Neural progenitor cell (in vitro differentiated cells): Measurements from ENCODE around the gene ZC3H12D. TPM values are rescaled to one million over a fixed set of nuclear protein-coding genes. Genes with fewer than 3 reads are reported as not detected.
"Not testable (repeated sequence)": the region's sequence is repeated elsewhere in the genome, so short reads cannot be mapped to it uniquely, and the experiment has no call there.

Source experiments
- DNase-seq: peaks from one replicate; pipeline ENCODE4 v3.0.0-alpha.2; 2016; ENCODE audit warnings: low spot score
- H2AFZ ChIP-seq: fragments of 200-600 bp; sonication (generic); replicated peaks from 2 replicates; pipeline ENCODE4 v1.6.1; 2016; ENCODE audit warnings: antibody characterized with exemption
- H3F3A ChIP-seq: fragments of 200-600 bp; sonication (generic); 2 replicates; pipeline ENCODE4 v1.6.1; 2016; ENCODE audit warnings: antibody characterized with exemption, low read depth
- H3K27ac ChIP-seq: fragments of 200-600 bp; sonication (generic); 2 replicates; pipeline ENCODE4 v1.5.1; 2016; ENCODE audit warnings: mild to moderate bottlenecking
- H3K27me3 ChIP-seq: fragments of 200-600 bp; sonication (generic); 2 replicates; pipeline ENCODE4 v1.6.1; 2016; ENCODE audit warnings: mild to moderate bottlenecking, moderate library complexity
- H3K36me3 ChIP-seq: fragments of 200-600 bp; sonication (generic); 2 replicates; pipeline ENCODE4 v1.5.1; 2016
- H3K4me1 ChIP-seq: fragments of 200-600 bp; sonication (generic); 2 replicates; pipeline ENCODE4 v1.6.1; 2016; ENCODE audit warnings: mixed run types
- H3K4me2 ChIP-seq: fragments of 200-600 bp; sonication (generic); 2 replicates; pipeline ENCODE4 v1.6.1; 2016
- H3K4me3 ChIP-seq: fragments of 200-600 bp; sonication (generic); 2 replicates; pipeline ENCODE4 v1.5.1; 2016
- H3K79me2 ChIP-seq: fragments of 200-600 bp; sonication (generic); 2 replicates; pipeline ENCODE4 v1.6.1; 2016; ENCODE audit warnings: low read depth
- H3K9ac ChIP-seq: fragments of 200-600 bp; sonication (generic); 2 replicates; pipeline ENCODE4 v1.6.1; 2016
- H3K9me3 ChIP-seq: fragments of 200-600 bp; sonication (generic); 2 replicates; pipeline ENCODE4 v1.5.1; 2016; ENCODE audit warnings: low read depth
- H4K20me1 ChIP-seq: fragments of 200-600 bp; sonication (generic); 2 replicates; pipeline ENCODE4 v1.6.1; 2016; ENCODE audit warnings: low read depth
- H3K27ac Mint-ChIP-seq: 3 replicates; pipeline ENCODE4 v1.8.0; 2021; ENCODE audit warnings: mixed read lengths
- H3K27me3 Mint-ChIP-seq: 2 replicates; pipeline ENCODE4 v1.8.0; 2022; ENCODE audit warnings: low read depth, mild to moderate bottlenecking, inconsistent platforms, moderate library complexity, mixed read lengths; ENCODE audit not compliant: insufficient read depth
- H3K36me3 Mint-ChIP-seq: 3 replicates; pipeline ENCODE4 v1.8.0; 2021; ENCODE audit warnings: mixed read lengths
- H3K4me1 Mint-ChIP-seq: 3 replicates; pipeline ENCODE4 v1.8.0; 2021; ENCODE audit warnings: mixed read lengths
- H3K4me3 Mint-ChIP-seq: 3 replicates; pipeline ENCODE4 v1.8.0; 2021; ENCODE audit warnings: mild to moderate bottlenecking, moderate library complexity, mixed read lengths
- H3K9me3 Mint-ChIP-seq: 3 replicates; pipeline ENCODE4 v1.8.0; 2020; ENCODE audit warnings: mixed read lengths
- EZH2 ChIP-seq: fragments of 200-600 bp; sonication (generic); IDR thresholded peaks from 2 replicates; pipeline ENCODE4 v1.6.1; 2017; ENCODE audit warnings: antibody characterized with exemption, mild to moderate bottlenecking, moderate library complexity
- EZH2phosphoT487 ChIP-seq: fragments of 200-600 bp; sonication (generic); IDR thresholded peaks from 2 replicates; pipeline ENCODE4 v1.6.1; 2017; ENCODE audit warnings: antibody characterized with exemption
- total RNA-seq: library from RNA; depleted of rRNA; stranded (reverse); fragments of >200 nt; gene quantifications from 2 replicates; pipeline ENCODE4 v1.2.3, GENCODE V29; 2015; ENCODE audit warnings: low replicate concordance
- TF ChIP-seq, protein P1 (sequence below): fragments of 200-600 bp; sonication (generic); IDR thresholded peaks from 2 replicates; pipeline ENCODE4 v1.5.1; 2017; ENCODE audit warnings: antibody characterized with exemption, mild to moderate bottlenecking

Gene ZC3H12D
- total RNA-seq, 1 donor from 2014 or later = not detected

DNA sequence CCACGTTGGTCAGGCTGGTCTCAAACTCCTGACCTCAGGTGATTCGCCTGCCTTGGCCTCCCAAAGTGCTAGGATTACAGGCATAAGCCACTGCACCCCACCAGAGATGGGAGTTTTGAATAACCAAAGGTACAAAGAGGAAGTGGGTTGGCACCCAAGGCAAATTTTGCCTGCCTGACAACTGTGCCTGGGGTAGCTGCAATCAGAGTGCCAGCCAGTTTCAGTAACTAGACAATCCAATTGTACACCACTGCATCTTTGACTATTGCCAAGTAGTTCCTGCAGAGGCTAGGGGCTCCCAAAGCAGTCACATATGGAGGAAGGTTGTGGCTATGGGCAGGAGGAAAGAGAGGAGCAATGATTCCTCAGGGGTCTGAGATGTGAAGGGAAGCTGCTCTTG lies 16.6 kb downstream of the ZC3H12D start:
- Histone ChIP-seq H3K9me3 (no peaks in the 10 kb centered on the region), H2AFZ (no peak overlapping the region), H3K36me3 (no peaks in the 10 kb centered on the region), H3K9ac (no peak overlapping the region), H3K4me1 (peaks cover 4% of the 10 kb centered on the region), H3K4me3 (no peak overlapping the region), H3K4me2 (no peak overlapping the region), H3K27me3 (no peaks in the 10 kb centered on the region), H3F3A (no peaks in the 10 kb centered on the region), H3K27ac (no peak overlapping the region), H3K79me2 (no peaks in the 10 kb centered on the region), H4K20me1 (no peaks in the 10 kb centered on the region)
- no peak for DNase-seq
- peak overlapping the region; percentile 50 for H3K27ac Mint-ChIP-seq
- TF ChIP-seq EZH2phosphoT487 = no peak
- TF ChIP-seq, protein P1, sequence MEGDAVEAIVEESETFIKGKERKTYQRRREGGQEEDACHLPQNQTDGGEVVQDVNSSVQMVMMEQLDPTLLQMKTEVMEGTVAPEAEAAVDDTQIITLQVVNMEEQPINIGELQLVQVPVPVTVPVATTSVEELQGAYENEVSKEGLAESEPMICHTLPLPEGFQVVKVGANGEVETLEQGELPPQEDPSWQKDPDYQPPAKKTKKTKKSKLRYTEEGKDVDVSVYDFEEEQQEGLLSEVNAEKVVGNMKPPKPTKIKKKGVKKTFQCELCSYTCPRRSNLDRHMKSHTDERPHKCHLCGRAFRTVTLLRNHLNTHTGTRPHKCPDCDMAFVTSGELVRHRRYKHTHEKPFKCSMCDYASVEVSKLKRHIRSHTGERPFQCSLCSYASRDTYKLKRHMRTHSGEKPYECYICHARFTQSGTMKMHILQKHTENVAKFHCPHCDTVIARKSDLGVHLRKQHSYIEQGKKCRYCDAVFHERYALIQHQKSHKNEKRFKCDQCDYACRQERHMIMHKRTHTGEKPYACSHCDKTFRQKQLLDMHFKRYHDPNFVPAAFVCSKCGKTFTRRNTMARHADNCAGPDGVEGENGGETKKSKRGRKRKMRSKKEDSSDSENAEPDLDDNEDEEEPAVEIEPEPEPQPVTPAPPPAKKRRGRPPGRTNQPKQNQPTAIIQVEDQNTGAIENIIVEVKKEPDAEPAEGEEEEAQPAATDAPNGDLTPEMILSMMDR = no peak
- H3K27me3 Mint-ChIP-seq = peaks cover 4% of the 10 kb centered on the region
- H3K4me3 Mint-ChIP-seq = no peak overlapping the region
- H3K4me1 Mint-ChIP-seq = peaks cover 5% of the 10 kb centered on the region
- H3K36me3 Mint-ChIP-seq = no peaks in the 10 kb centered on the region
- no peaks in the 10 kb centered on the region for H3K9me3 Mint-ChIP-seq

DNA sequence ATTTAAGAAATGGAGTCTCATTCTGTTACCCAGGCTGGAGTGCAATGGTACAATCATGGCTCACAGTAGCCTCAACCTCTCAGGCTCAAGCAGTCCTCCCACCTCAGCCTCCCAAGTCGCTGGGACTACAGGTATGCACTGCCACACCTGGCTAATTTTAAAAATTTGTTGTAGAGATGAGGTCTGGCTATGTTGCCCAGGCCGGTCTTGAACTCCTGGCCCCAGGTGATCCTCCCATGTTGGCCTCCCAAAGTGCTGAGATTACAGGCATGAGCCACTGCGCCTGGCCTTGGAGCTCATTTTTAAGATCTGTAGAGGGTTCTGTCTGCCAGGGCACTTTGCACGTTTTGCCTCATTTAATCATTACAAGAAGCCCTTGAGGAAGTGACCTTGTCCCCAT lies 17.5 kb downstream of the ZC3H12D start:
- Histone ChIP-seq H3K9ac (no peak overlapping the region), H3K79me2 (no peaks in the 10 kb centered on the region), H3K36me3 (no peaks in the 10 kb centered on the region), H3K4me2 (no peak overlapping the region), H3K4me1 (no peaks in the 10 kb centered on the region), H2AFZ (no peak overlapping the region), H3F3A (no peaks in the 10 kb centered on the region), H3K27ac (no peak overlapping the region), H3K27me3 (no peaks in the 10 kb centered on the region), H3K9me3 (no peaks in the 10 kb centered on the region), H3K4me3 (no peak overlapping the region), H4K20me1 (no peaks in the 10 kb centered on the region)
- Mint-ChIP-seq H3K27ac (no peak overlapping the region), H3K4me3 (no peak overlapping the region), H3K27me3 (peaks cover 4% of the 10 kb centered on the region), H3K36me3 (no peaks in the 10 kb centered on the region), H3K4me1 (peaks cover 2% of the 10 kb centered on the region), H3K9me3 (no peaks in the 10 kb centered on the region)
- DNase-seq = no peak
- TF ChIP-seq EZH2 = no peak

DNA sequence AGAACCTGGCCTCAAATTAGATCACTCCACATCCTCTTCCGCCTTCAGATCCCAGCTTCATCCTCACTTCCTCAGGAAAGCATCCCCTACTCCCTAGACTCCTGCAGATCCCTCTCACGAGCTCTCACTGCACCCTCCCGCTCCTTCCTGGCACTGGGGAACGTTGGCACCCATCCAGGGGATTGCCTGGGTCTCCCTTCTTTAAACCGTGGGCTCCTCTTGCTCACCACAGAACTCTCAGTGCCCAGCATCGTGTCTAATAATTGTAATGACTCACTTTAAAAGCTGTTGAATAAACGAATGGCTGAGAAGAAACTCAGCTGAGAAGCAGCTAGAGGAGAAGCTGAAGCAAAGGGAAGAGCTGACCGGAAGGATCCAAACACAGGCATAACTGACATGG lies 20.4 kb downstream of the ZC3H12D start:
- H3K4me3 Mint-ChIP-seq = no peak overlapping the region
- no peaks in the 10 kb centered on the region for H3K9me3 Mint-ChIP-seq
- Histone ChIP-seq H3K9me3 (no peaks in the 10 kb centered on the region), H3K4me1 (no peaks in the 10 kb centered on the region), H4K20me1 (no peaks in the 10 kb centered on the region), H3K4me3 (no peak overlapping the region), H3K9ac (no peak overlapping the region), H3K79me2 (no peaks in the 10 kb centered on the region), H3F3A (no peaks in the 10 kb centered on the region), H3K4me2 (no peak overlapping the region), H3K27me3 (no peaks in the 10 kb centered on the region), H2AFZ (no peak overlapping the region), H3K27ac (no peak overlapping the region), H3K36me3 (no peaks in the 10 kb centered on the region)
- H3K27ac Mint-ChIP-seq = peak overlapping the region; percentile 51
- peaks cover 2% of the 10 kb centered on the region for H3K27me3 Mint-ChIP-seq
- H3K4me1 Mint-ChIP-seq = no peaks in the 10 kb centered on the region
- TF ChIP-seq EZH2phosphoT487 = no peak
- TF ChIP-seq, protein P1 = no peak
- TF ChIP-seq EZH2 = no peak
- no peaks in the 10 kb centered on the region for H3K36me3 Mint-ChIP-seq
- no peak for DNase-seq

DNA sequence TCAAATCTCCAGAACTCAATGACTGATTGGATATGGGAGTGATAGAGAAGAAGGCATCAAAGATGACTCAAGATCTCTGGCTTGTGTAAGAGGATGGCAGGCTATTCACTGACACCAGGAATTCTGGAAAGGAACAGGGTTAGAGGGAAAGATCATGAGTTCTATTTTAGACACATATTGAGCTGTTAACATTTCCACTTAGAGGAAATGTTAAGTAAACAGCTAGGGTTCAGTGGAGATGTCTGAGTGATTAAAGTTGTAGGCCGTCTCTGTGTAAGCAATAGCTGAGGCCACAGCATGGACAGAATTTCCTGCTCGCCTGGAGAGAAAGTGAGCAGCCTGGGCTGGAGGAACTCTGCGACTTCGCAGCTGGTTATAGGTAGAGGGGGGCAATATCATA lies 21.0 kb downstream of the ZC3H12D start:
- Mint-ChIP-seq H3K27ac (peak overlapping the region; percentile 10), H3K36me3 (no peaks in the 10 kb centered on the region), H3K4me1 (no peaks in the 10 kb centered on the region), H3K9me3 (no peaks in the 10 kb centered on the region), H3K27me3 (peaks cover 2% of the 10 kb centered on the region), H3K4me3 (no peak overlapping the region)
- TF ChIP-seq EZH2 = no peak
- H3K9me3 ChIP-seq = no peaks in the 10 kb centered on the region
- H4K20me1 ChIP-seq = no peaks in the 10 kb centered on the region
- H3K27me3 ChIP-seq = no peaks in the 10 kb centered on the region
- no peak overlapping the region for H3K4me3 ChIP-seq
- H3K36me3 ChIP-seq = no peaks in the 10 kb centered on the region
- H3K4me2 ChIP-seq = no peak overlapping the region
- H3K4me1 ChIP-seq = no peaks in the 10 kb centered on the region
- H3K27ac ChIP-seq = no peak overlapping the region
- no peak overlapping the region for H3K9ac ChIP-seq
- no peaks in the 10 kb centered on the region for H3F3A ChIP-seq
- no peaks in the 10 kb centered on the region for H3K79me2 ChIP-seq
- H2AFZ ChIP-seq = no peak overlapping the region
- DNase-seq = no peak

DNA sequence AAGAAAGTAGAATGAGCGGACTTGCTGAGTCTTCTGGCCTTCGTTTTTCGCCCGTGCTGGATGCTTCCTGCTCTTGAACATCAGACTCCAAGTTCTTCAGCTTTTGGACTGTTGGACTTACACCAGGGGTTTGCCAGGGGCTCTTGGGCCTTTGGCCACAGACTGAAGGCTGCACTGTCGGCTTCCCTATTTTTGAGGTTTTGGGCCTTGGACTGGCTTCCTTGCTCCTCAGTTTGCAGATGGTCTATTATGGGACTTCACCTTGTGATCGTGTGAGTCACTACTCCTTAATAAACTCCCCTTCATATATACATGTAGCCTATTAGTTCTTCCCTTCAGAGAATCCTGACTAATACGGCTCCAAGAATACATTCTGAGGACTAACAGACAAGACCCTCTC lies 22.1 kb downstream of the ZC3H12D start:
- not testable (repeated sequence) for H3K9me3 ChIP-seq, H3K27me3 ChIP-seq, H3K79me2 ChIP-seq, H3K9me3 Mint-ChIP-seq, H3K4me3 Mint-ChIP-seq, H3K9ac ChIP-seq, H2AFZ ChIP-seq, H3K4me1 Mint-ChIP-seq, H3K27me3 Mint-ChIP-seq, H3K4me3 ChIP-seq, H3K36me3 ChIP-seq, H3K36me3 Mint-ChIP-seq, DNase-seq, H3K4me1 ChIP-seq, H3F3A ChIP-seq, H4K20me1 ChIP-seq, H3K4me2 ChIP-seq, H3K27ac Mint-ChIP-seq, H3K27ac ChIP-seq
